22Rv1 (cell line): Measurements from ENCODE around the gene FAM76A.
"Not testable (repeated sequence)": the region's sequence is repeated elsewhere in the genome, so short reads cannot be mapped to it uniquely, and the experiment has no call there.

Experiments
- H3K27ac ChIP-seq: fragments of 450-650 bp; 2 replicates; pipeline ENCODE4 v1.5.1; 2017
- ZFX ChIP-seq: fragments of 450-650 bp; IDR thresholded peaks from 2 replicates; pipeline ENCODE4 v1.6.1; 2017; ENCODE audit warnings: antibody characterized with exemption, borderline replicate concordance
- TF ChIP-seq, protein P1 (sequence below): fragments of 450-650 bp; IDR thresholded peaks from 2 replicates; pipeline ENCODE4 v1.5.1; 2017; ENCODE audit warnings: mild to moderate bottlenecking

Gene FAM76A

DNA sequence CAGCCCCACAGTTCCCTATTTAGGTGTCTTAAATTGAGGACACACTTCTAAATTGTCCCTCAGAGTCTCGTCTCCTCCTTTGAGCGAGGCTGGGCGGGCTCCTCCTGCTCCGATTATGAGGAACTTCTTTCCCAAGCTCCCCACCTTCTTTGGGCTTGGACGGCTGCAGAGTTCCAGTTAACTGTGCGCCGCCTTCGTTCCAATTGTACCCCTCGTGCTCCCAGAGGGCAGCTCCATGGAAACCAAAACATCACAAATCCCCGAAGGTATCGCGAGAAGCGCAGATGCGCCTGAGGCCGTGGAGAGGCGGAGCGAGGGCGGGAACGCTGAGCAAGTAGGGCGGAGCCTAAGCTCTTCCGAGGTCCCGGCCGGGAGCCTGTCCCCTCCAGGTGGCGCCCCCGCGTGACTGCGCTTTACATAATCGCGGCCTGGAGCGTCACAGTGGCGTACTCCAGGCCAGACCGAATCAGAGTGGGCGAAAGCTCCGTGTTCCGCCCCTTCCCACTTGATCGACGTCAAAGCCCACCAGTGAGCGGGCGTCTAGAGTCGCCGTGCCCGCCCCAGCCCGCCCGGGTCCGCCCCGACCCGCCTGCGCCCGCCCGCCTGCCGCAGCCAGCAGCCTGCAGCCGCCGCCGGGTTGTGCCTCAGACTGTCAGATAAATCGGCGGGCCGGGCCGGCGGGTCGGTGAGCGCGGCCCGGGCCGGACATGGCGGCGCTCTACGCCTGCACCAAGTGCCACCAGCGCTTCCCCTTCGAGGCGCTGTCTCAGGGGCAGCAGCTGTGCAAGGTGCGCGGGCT is at the start of gene FAM76A:
FAM76A (plus strand) TSS at position 588 of the 799 bp plus-strand sequence; CDS start at position 708, 120 bp downstream.
- H3K27ac ChIP-seq = peak within 1 kb of the TSS; percentile 56
- TF ChIP-seq ZFX = no peak
- TF ChIP-seq, protein P1, sequence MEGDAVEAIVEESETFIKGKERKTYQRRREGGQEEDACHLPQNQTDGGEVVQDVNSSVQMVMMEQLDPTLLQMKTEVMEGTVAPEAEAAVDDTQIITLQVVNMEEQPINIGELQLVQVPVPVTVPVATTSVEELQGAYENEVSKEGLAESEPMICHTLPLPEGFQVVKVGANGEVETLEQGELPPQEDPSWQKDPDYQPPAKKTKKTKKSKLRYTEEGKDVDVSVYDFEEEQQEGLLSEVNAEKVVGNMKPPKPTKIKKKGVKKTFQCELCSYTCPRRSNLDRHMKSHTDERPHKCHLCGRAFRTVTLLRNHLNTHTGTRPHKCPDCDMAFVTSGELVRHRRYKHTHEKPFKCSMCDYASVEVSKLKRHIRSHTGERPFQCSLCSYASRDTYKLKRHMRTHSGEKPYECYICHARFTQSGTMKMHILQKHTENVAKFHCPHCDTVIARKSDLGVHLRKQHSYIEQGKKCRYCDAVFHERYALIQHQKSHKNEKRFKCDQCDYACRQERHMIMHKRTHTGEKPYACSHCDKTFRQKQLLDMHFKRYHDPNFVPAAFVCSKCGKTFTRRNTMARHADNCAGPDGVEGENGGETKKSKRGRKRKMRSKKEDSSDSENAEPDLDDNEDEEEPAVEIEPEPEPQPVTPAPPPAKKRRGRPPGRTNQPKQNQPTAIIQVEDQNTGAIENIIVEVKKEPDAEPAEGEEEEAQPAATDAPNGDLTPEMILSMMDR = peak; percentile 82

DNA sequence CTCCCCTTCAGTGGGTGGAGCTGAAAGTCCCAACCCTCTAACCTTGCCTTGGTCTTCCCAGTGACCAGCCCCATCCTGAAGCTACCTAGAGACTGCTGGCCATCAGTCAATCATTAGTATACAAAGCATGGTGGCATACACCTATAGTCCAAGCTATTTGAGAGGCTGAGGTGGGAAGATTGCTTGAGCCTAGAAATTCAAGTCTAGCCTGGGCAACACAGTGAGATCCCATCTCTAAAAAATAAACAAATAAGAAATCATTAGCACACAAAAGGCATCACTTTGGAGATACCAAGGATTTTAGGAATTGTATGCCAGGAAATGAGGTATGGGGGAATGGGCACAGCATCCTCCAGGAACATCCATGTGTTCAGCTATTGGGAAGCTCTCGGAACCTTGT is 49.4 kb upstream of the FAM76A start:
- H3K27ac ChIP-seq = no peak overlapping the region
- no peak for TF ChIP-seq ZFX
- TF ChIP-seq, protein P1 = no peak

DNA sequence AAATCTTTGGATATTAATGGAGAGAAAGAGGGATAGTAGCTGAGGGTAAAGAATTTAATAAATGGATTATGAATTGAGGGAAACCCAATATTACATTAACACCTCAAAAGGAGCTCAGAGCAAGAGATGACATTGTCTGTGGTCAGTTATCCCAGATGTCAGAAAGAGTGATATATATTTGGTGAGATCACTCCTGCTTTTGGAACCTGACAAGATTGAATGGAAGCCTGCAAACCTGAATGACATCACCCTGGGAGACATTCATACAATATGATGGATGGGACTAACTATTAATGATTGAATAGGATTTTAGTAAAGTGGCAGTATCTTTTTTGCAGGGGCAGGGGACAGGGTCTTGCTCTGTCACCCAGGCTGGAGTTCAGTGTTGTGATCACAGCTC is 47.0 kb upstream of the FAM76A start:
- no peak overlapping the region for H3K27ac ChIP-seq
- TF ChIP-seq ZFX = no peak

DNA sequence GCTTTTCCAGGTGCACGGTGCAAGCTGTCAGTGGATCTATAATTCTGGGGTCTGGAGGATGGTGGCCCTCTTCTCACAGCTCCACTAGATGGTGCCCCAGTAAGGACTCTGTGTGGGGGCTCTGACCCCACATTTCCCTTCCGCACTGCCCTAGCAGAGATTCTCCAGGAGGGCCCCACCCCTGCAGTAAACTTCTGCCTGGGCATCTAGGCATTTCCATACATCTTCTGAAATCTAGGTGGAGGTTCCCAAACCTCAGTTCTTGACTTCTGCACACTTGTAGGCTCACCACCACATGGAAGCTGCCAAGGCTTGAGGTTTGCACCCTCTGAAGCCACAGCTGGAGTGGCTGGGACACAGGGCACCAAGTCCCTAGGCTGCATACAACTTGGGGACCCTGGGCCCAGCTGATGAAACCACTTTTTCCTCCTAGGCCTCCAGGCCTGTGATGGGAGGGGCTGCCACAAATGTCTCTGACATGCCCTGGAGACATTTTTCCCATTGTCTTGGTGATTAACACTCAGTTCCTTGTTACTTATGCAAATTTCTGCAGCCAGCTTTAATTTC is 45.5 kb upstream of the FAM76A start:
- not testable (repeated sequence) for H3K27ac ChIP-seq

DNA sequence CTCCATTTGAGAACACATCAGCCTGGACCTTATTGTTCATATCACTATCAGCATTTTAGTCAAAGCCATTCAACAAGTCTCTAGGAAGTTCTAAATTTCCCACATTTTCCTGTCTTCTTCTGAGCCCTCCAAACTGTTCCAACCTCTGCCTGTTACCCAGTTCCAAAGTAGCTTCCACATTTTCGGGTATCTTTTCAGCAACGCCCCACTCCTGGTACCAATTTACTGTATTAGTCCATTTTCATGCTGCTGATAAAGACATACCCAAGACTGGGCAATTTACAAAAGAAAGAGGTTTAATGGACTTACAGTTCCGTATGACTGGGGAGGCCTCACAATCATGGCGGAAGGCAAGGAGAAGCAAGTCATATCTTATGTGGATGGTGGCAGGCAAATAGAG is 44.2 kb upstream of the FAM76A start:
- H3K27ac ChIP-seq = not testable (repeated sequence)

DNA sequence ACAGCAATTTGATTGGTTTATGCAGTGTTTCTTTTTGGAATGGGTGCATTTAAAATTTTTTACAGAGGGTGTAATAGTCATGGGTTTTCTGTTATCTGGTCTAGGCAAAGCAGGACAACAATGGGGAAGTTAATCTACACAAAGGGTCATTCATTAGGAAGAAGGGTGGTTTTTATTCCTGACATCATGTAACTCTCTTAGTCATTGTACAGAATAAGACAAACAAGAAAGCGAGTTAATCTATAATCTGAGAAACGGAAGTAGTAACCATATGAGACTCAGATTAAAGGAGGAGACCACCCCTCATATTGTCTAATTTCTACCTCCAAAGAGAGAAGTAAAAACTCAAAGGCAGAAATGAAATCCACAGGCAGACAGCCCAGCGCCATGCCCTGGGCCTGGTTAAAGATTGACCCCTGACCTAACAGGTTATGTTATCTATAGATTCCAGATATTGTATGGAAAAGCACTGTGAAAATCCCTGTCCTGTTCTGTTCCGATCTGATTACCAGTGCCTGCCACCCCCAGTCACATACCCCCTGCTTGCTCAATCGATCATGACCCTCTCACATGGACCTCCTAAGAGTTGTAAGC is 43.3 kb upstream of the FAM76A start:
- H3K27ac ChIP-seq = no peak overlapping the region
- TF ChIP-seq ZFX = no peak
- TF ChIP-seq, protein P1 = no peak

DNA sequence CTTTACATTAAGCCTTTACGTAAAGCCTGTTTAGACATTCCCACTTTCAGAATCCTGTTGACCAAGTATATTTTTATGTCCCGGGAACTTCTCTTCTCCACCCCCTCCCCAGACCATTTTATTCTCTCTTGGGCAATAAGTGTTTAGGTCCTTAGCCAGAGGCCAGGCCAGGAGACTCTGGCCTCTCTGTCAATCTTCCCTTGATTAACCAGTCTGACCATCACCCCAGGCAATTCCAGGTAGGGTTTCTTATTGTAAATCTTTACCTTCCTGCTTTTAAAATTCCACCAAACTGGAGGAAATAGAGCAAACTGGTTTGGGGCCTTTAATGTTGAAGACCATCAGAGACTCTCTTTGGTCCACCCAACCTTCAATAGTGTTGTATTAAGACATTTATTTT is 41.6 kb upstream of the FAM76A start:
- TF ChIP-seq ZFX = no peak
- TF ChIP-seq, protein P1 = no peak
- H3K27ac ChIP-seq = no peak overlapping the region

DNA sequence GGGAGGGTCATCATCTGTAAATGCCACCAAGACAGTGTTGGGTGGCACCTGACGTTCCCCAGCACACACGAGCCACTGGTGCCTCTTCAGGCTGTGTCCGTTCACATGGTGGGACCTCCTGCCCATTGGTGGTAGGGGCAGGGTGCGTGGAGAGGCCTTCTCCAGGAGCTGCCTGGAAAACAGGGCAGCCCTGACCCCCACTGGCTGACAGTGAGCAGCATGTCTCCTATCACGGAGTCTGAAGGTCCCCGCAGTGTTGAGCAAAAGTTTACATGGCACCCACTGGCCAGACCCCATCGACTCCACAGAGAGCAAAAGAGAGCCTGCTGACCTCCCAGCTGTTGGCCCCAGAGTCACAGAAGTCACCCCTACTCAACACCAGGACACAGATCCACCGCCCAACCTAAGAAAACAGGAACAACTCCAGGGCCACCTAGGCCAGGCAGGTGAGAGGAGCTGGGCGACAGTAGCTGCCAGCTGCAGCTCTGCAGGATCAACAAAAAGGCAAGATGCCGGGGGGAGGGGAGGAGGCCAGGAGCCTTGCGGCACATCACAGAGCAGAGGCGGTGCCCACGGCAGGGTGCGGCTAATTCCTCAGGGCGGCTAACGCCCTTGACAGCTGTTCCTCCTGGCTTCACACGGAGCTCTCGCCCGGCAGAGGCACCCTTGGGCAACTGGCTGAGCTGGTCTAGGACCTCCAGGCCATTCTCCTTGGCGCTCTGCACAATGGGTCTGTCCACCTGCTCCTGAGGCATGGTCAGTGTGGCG is 39.4 kb upstream of the FAM76A start:
- H3K27ac ChIP-seq = no peak overlapping the region
- TF ChIP-seq, protein P1 = no peak
- TF ChIP-seq ZFX = no peak
